ENCODE data around the gene BABAM2. TPM values are rescaled to one million over a fixed set of nuclear protein-coding genes. Genes with fewer than 3 reads are reported as not detected.
A peak's percentile ranks its signal among the peaks of the same experiment; 100 is the strongest.
"Not testable (repeated sequence)": the region's sequence is repeated elsewhere in the genome, so short reads cannot be mapped to it uniquely, and the experiment has no call there.

BABAM2 gene
- total RNA-seq, 1 donor from 2014 or later, result 58.9 TPM

DNA sequence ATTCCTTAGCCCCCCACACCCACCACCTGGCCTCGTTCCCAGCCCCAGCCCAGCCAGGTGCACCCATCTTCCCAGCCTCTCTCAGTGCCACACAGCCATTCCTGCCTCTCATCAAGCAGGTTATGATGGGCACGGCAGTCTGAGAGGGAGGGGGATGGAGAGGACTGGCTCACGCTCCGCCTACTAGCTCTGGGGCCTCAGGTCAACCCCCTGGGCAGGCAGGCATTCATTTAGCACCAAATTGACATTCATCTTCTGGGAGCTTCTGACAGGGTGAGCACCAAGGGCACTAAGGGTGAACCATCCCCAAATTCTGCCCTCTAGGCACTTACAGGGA is 435.9 kb downstream of the BABAM2 start:
- Histone ChIP-seq H3K27me3 (ENCODE audit: low read depth) (no peaks in the 10 kb centered on the region), H3K36me3 (no peaks in the 10 kb centered on the region), H3K4me3 (no peak overlapping the region), H3K9me3 (replicated peaks) (no peaks in the 10 kb centered on the region), H3K27ac (replicated peaks) (no peak overlapping the region), H3K4me1 (peaks cover 20% of the 10 kb centered on the region)
- TF ChIP-seq, protein P1, sequence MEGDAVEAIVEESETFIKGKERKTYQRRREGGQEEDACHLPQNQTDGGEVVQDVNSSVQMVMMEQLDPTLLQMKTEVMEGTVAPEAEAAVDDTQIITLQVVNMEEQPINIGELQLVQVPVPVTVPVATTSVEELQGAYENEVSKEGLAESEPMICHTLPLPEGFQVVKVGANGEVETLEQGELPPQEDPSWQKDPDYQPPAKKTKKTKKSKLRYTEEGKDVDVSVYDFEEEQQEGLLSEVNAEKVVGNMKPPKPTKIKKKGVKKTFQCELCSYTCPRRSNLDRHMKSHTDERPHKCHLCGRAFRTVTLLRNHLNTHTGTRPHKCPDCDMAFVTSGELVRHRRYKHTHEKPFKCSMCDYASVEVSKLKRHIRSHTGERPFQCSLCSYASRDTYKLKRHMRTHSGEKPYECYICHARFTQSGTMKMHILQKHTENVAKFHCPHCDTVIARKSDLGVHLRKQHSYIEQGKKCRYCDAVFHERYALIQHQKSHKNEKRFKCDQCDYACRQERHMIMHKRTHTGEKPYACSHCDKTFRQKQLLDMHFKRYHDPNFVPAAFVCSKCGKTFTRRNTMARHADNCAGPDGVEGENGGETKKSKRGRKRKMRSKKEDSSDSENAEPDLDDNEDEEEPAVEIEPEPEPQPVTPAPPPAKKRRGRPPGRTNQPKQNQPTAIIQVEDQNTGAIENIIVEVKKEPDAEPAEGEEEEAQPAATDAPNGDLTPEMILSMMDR (IDR thresholded peaks at IDR 0.05; ENCODE audit: borderline replicate concordance), result no peak
- no peak for DNase-seq
- intact Hi-C loops (cut with micrococcal nuclease), result no loop called here

- no peak for DNase-seq
- intact Hi-C loops (cut with micrococcal nuclease), result no loop called here
- no peaks in the 10 kb centered on the region for H3K9me3 ChIP-seq (replicated peaks)
- no peaks in the 10 kb centered on the region for H3K27me3 ChIP-seq (ENCODE audit: low read depth)
- H3K36me3 ChIP-seq, result no peaks in the 10 kb centered on the region
- TF ChIP-seq, protein P1 (IDR thresholded peaks at IDR 0.05; ENCODE audit: borderline replicate concordance), result no peak
- H3K27ac ChIP-seq (replicated peaks), result peak overlapping the region; percentile 20
- H3K4me1 ChIP-seq, result peaks cover 20% of the 10 kb centered on the region
- no peak overlapping the region for H3K4me3 ChIP-seq
Measured at GRCh38 chr2:28326881-28327505, 436.5 kb downstream of the BABAM2 start.

GRCh38 chr2:28327581-28327955 is 437.0 kb downstream of the BABAM2 start:
- Histone ChIP-seq H3K27me3 (ENCODE audit: low read depth) (no peaks in the 10 kb centered on the region), H3K36me3 (no peaks in the 10 kb centered on the region), H3K4me3 (no peak overlapping the region), H3K9me3 (replicated peaks) (no peaks in the 10 kb centered on the region), H3K27ac (replicated peaks) (peak overlapping the region; percentile 20), H3K4me1 (peaks cover 24% of the 10 kb centered on the region)
- intact Hi-C loops (cut with micrococcal nuclease), result no loop called here
- TF ChIP-seq, protein P1 (IDR thresholded peaks at IDR 0.05; ENCODE audit: borderline replicate concordance), result no peak
- no peak for DNase-seq

GRCh38 chr2:28327956-28328922 is 437.7 kb downstream of the BABAM2 start:
- intact Hi-C loops (cut with micrococcal nuclease), result no loop called here
- no peak for DNase-seq
- peak overlapping the region; percentile 20 for H3K27ac ChIP-seq (replicated peaks)
- H3K4me3 ChIP-seq, result no peak overlapping the region
- TF ChIP-seq, protein P1 (IDR thresholded peaks at IDR 0.05; ENCODE audit: borderline replicate concordance), result no peak
- peaks cover 31% of the 10 kb centered on the region for H3K4me1 ChIP-seq
- no peaks in the 10 kb centered on the region for H3K9me3 ChIP-seq (replicated peaks)
- H3K36me3 ChIP-seq, result no peaks in the 10 kb centered on the region
- H3K27me3 ChIP-seq (ENCODE audit: low read depth), result no peaks in the 10 kb centered on the region

DNA sequence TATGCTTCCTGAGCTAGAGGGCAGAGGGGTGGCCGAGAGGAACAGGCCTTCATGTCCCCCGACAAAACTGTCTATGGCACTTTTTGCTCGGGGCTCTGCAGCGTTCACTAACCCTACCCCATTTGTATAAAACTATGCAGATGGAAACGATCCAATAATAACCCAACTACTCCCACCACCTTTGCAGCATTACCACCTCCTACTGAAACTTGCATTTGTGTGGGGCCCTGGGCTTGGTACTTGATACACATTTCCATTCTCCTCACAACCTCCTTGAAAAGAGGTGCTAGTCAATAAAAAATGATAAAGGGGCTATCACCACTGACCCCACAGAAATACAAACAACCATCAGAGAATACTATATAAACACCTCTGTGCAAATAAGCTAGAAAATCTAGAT is 438.7 kb downstream of the BABAM2 start:
- no peak overlapping the region for H3K27ac ChIP-seq (replicated peaks)
- no peak overlapping the region for H3K4me3 ChIP-seq
- no peaks in the 10 kb centered on the region for H3K9me3 ChIP-seq (replicated peaks)
- H3K4me1 ChIP-seq, result peaks cover 39% of the 10 kb centered on the region
- TF ChIP-seq, protein P1 (IDR thresholded peaks at IDR 0.05; ENCODE audit: borderline replicate concordance), result no peak
- H3K36me3 ChIP-seq, result no peaks in the 10 kb centered on the region
- intact Hi-C loops (cut with micrococcal nuclease), result no loop called here
- DNase-seq, result no peak
- H3K27me3 ChIP-seq (ENCODE audit: low read depth), result no peaks in the 10 kb centered on the region

- H3K27me3 ChIP-seq (ENCODE audit: low read depth); H3K4me3 ChIP-seq; H3K9me3 ChIP-seq (replicated peaks); DNase-seq; intact Hi-C loops (cut with micrococcal nuclease); H3K36me3 ChIP-seq; H3K27ac ChIP-seq (replicated peaks): not testable (repeated sequence)
- H3K4me1 ChIP-seq, result peaks cover 53% of the 10 kb centered on the region
Measured at GRCh38 chr2:28330722-28331121, 440.2 kb downstream of the BABAM2 start.

GRCh38 chr2:28331797-28332196 is 441.3 kb downstream of the BABAM2 start:
- H3K27me3 ChIP-seq (ENCODE audit: low read depth); DNase-seq; H3K36me3 ChIP-seq; intact Hi-C loops (cut with micrococcal nuclease); H3K27ac ChIP-seq (replicated peaks); H3K4me3 ChIP-seq; H3K9me3 ChIP-seq (replicated peaks): not testable (repeated sequence)
- peaks cover 62% of the 10 kb centered on the region for H3K4me1 ChIP-seq

All from left ventricle myocardium inferior (tissue), 1 donor.